Activated B cell treated with CpG ODN at 0.5 μM for 24 hours (primary cell): ENCODE results near the gene ZNF319. TPM values are rescaled to one million over a fixed set of nuclear protein-coding genes. Genes with fewer than 3 reads are reported as not detected.
"Not testable (repeated sequence)": the region's sequence is repeated elsewhere in the genome, so short reads cannot be mapped to it uniquely, and the experiment has no call there.

Experiments used
- ATAC-seq: fragments of 200-7000 bp; cut with Tn5 transposase; one replicate; pipeline ENCODE4 v1.10.0; 2021; ENCODE audit warnings: low read depth, mild to moderate bottlenecking, moderate library complexity
- CTCF ChIA-PET: fragments of 350-600 bp; sonication (Branson Sonifier 250); formaldehyde crosslinking; loops from one replicate; lab custom pipeline; 2021; ENCODE audit warnings: antibody characterized with exemption; lab: Charles Lee
- POLR2A ChIA-PET: fragments of 350-600 bp; sonication (Branson Sonifier 250); formaldehyde crosslinking; loops from one replicate; lab custom pipeline; 2021; ENCODE audit warnings: antibody characterized with exemption; lab: Charles Lee
- DNase-seq: peaks from one replicate; pipeline ENCODE4 v3.0.0; 2022
- H3K27ac Mint-ChIP-seq: one replicate; pipeline ENCODE4 v1.8.0; 2020; ENCODE audit warnings: mixed read lengths
- H3K27me3 Mint-ChIP-seq: one replicate; pipeline ENCODE4 v1.8.0; 2021; ENCODE audit warnings: mixed read lengths
- H3K36me3 Mint-ChIP-seq: one replicate; pipeline ENCODE4 v1.8.0; 2021; ENCODE audit warnings: low read depth, mixed read lengths
- H3K4me1 Mint-ChIP-seq: one replicate; pipeline ENCODE4 v1.8.0; 2021; ENCODE audit warnings: mixed read lengths
- H3K4me3 Mint-ChIP-seq: one replicate; pipeline ENCODE4 v1.8.0; 2020; ENCODE audit warnings: mild to moderate bottlenecking, mixed read lengths
- H3K9me3 Mint-ChIP-seq: one replicate; pipeline ENCODE4 v1.8.0; 2020; ENCODE audit warnings: mixed read lengths
- intact Hi-C: fragments of 100-400 bp; cut with micrococcal nuclease; formaldehyde crosslinking; loops from one replicate; pipeline ENCODE4 v1.15.1; 2024
- total RNA-seq: library from RNA; stranded (reverse); gene quantifications from 2 replicates; pipeline ENCODE4 v1.2.3, GENCODE V29; 2022
- TF ChIP-seq, protein P1 (sequence below): fragments of 200-600 bp; IDR thresholded peaks from one replicate; pipeline ENCODE4 v1.8.0; 2022; ENCODE audit warnings: antibody characterized with exemption, mild to moderate bottlenecking

The ZNF319 gene
- total RNA-seq, 1 donor from 2014 or later: 10.6 TPM

DNA sequence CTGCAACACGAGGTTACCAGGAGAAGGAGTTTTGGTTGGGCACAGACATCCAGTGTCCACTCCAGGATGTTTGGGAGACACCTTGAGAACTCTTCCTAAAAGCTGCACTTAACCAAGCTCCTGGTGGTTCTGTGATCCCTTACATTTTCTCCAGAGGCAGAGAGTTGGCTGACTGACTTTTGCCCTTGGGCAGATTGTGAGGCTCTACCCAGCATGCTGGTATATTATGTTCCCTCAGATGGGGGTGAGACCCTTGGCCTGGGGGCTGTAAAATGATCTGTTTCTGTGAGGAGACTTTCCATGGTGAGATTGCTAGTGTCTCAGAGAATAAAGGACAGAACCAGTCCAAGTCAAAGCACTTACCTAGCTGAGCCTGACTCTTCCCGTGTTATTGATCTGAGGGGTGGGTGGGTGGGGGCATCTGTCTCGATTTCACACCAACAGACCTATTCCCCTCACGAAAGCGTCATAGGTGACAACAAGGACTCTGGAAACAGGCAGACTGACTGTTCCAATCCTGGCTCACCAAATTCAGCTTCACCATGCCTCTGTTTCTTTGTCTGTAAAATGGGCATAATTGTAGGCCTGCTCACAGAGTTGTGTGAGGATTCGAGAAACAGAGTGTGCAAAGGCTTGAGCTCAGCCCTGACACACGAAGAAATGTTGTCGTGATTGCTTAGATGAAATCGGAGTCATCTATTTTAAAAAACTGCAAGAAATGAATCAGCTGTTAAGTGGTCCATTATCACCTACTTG is 12.9 kb upstream of the ZNF319 start:
- ATAC-seq: no peak
- no peaks in the 10 kb centered on the region for H3K27me3 Mint-ChIP-seq
- no peaks in the 10 kb centered on the region for H3K4me1 Mint-ChIP-seq
- intact Hi-C loops: no loop called here
- DNase-seq: no peak
- TF ChIP-seq, protein P1, sequence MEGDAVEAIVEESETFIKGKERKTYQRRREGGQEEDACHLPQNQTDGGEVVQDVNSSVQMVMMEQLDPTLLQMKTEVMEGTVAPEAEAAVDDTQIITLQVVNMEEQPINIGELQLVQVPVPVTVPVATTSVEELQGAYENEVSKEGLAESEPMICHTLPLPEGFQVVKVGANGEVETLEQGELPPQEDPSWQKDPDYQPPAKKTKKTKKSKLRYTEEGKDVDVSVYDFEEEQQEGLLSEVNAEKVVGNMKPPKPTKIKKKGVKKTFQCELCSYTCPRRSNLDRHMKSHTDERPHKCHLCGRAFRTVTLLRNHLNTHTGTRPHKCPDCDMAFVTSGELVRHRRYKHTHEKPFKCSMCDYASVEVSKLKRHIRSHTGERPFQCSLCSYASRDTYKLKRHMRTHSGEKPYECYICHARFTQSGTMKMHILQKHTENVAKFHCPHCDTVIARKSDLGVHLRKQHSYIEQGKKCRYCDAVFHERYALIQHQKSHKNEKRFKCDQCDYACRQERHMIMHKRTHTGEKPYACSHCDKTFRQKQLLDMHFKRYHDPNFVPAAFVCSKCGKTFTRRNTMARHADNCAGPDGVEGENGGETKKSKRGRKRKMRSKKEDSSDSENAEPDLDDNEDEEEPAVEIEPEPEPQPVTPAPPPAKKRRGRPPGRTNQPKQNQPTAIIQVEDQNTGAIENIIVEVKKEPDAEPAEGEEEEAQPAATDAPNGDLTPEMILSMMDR: no peak
- ChIA-PET CTCF (interaction anchor here (1.1 to 1.2 kb wide), 2 partner anchors 9 to 13 kb away, joined by 3 read pairs; partner anchors contain the start of gene ZNF319), POLR2A (no interaction called here)
- H3K36me3 Mint-ChIP-seq: peaks cover 36% of the 10 kb centered on the region
- H3K4me3 Mint-ChIP-seq: no peak overlapping the region
- no peak overlapping the region for H3K27ac Mint-ChIP-seq
- H3K9me3 Mint-ChIP-seq: no peaks in the 10 kb centered on the region

DNA sequence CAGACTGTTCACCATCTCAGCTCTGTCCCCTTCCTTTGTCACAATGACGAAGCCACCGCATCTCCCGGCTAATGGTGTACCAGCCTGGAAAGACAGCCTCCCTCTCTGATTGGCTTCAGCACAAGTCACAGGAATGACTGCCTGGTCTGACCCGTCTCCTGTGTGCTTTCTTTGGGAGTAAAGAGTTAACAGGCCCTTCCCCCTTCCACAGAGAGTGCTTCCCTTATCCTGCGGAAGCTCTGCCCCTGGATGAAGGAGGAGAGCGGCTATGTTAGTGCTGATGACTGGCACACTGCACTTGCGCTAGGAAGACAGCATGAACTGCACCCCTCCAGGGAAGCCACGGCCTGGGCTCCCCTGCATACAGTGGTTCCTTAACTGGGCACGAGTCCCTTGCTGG is 12.0 kb upstream of the ZNF319 start:
- Mint-ChIP-seq H3K36me3 (peaks cover 36% of the 10 kb centered on the region), H3K9me3 (no peaks in the 10 kb centered on the region), H3K4me3 (no peak overlapping the region), H3K4me1 (no peaks in the 10 kb centered on the region), H3K27me3 (no peaks in the 10 kb centered on the region), H3K27ac (no peak overlapping the region)
- DNase-seq (no peak), ATAC-seq (no peak)
- TF ChIP-seq, protein P1: no peak
- intact Hi-C loops: no loop called here
- ChIA-PET CTCF (no interaction called here), POLR2A (no interaction called here)

DNA sequence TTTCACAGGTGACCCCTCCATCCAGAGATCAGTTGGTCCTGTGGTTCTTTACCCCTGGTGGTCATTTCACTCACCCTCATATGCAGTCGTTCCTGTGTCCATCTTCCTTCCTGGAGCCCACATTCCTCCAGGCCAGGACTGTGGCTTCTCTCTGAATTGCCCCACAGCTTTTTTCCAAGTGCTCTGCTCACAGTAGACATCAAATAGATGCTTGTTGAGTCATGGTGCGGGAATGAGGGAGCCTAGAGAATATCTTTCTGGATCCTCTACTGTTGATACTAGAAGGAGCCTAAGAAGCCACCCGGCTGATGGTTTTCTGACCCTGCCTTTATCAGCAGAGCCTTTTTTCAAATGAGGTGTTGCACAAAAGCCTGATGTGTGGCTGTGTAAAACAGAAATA is 11.2 kb upstream of the ZNF319 start:
- TF ChIP-seq, protein P1: no peak
- POLR2A ChIA-PET: no interaction called here

DNA sequence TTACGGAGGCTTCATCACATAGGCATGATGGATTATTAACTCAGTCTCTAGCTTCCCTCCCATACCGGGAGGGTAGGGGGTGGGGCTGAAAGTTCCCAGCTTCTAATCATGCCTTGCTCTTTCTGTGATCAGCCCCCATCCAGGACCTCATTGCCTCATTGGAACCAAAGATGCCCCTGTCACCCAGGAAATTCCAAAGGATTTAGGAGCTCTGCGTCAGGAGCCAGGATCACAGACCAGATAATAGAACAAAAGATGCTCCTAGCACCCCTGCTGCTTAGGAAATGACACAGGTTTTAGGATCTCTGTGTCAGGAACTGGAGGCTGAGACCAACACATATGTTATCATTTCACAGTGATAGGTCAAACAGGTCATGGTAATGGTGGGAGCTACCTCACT is 10.4 kb upstream of the ZNF319 start:
- Mint-ChIP-seq H3K27ac (no peak overlapping the region), H3K4me3 (no peak overlapping the region), H3K9me3 (no peaks in the 10 kb centered on the region), H3K36me3 (peaks cover 47% of the 10 kb centered on the region), H3K4me1 (no peaks in the 10 kb centered on the region), H3K27me3 (no peaks in the 10 kb centered on the region)
- ChIA-PET CTCF (no interaction called here), POLR2A (no interaction called here)
- intact Hi-C loops: no loop called here
- ATAC-seq (no peak), DNase-seq (no peak)
- TF ChIP-seq, protein P1: no peak

More for the DNA sequence above, 11.2 kb upstream of the ZNF319 start:
- Mint-ChIP-seq H3K27me3 (no peaks in the 10 kb centered on the region), H3K27ac (no peak overlapping the region), H3K4me3 (no peak overlapping the region), H3K4me1 (no peaks in the 10 kb centered on the region), H3K9me3 (no peaks in the 10 kb centered on the region), H3K36me3 (peaks cover 41% of the 10 kb centered on the region)
- DNase-seq (no peak), ATAC-seq (no peak)
- intact Hi-C loops: no loop called here
- CTCF ChIA-PET: no interaction called here

DNA sequence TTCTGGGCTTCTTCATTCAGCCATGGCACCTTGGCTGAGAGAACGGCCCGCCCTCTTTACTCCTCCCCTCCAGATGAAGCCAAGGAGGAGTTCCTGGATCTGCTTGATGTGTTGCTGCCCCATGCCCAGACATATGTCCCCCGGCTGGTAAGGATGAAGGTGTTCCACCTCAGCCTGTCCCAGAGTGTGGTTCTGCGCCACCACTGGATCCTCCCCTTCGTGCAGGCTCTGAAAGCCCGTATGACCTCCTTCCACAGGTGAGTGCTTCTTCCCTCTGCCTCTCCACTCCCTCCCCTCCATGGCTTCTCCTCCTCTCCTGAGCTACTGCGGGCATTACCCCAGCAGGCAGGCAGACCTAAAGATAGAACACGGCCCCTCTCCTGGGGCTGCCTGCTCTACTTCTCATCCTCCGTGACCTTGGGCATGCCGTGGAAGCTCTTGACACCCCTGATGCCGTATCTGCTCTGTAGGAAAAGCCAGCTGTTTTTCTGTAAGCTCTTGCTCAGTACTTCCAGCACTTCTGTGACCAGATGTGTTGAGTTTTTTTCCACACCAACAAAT is 9.5 kb upstream of the ZNF319 start:
- TF ChIP-seq, protein P1: no peak
- Mint-ChIP-seq H3K4me1 (peaks cover 3% of the 10 kb centered on the region), H3K36me3 (peaks cover 47% of the 10 kb centered on the region), H3K27ac (no peak overlapping the region), H3K4me3 (no peak overlapping the region), H3K27me3 (no peaks in the 10 kb centered on the region), H3K9me3 (no peaks in the 10 kb centered on the region)
- CTCF ChIA-PET: no interaction called here
- intact Hi-C loops: loop anchor here (5.0 to 10.0 kb wide), 2 partner anchors 625 to 708 kb away; no protein-coding TSS in a partner anchor
- POLR2A ChIA-PET: no interaction called here
- no peak for DNase-seq
- ATAC-seq: no peak

DNA sequence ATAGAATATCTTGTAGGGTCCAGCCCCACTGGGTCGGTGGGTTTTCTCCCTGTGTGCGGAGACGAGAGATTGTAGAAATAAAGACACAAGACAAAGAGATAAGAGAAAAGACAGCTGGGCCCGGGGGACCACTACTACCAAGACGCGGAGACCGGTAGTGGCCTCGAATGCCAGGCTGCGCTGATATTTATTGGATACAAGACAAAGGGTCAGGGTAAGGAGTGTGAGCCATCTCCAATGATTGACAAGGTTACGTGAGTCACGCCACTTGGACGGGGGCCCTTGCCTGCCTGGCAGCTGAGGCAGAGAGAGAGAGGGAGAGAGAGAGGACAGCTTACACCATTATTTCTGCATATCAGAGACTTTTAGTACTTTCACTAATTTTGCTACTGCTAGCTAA is 4.3 kb upstream of the ZNF319 start:
- not testable (repeated sequence) for DNase-seq, H3K27me3 Mint-ChIP-seq
- peaks cover 27% of the 10 kb centered on the region for H3K4me1 Mint-ChIP-seq

More for the DNA sequence above, 4.3 kb upstream of the ZNF319 start:
- CTCF ChIA-PET: interaction anchor here (1.0 to 1.7 kb wide), 5 partner anchors 9 to 414 kb away, joined by 3 to 7 read pairs (median 3); no protein-coding TSS in a partner anchor
- intact Hi-C loops: loop anchor here (1.0 to 10.0 kb wide), 7 partner anchors 105 to 702 kb away; no protein-coding TSS in a partner anchor
- peaks cover 41% of the 10 kb centered on the region for H3K36me3 Mint-ChIP-seq
- ATAC-seq, POLR2A ChIA-PET, H3K9me3 Mint-ChIP-seq, H3K27ac Mint-ChIP-seq, H3K4me3 Mint-ChIP-seq: not testable (repeated sequence)
